Right lobe of liver (tissue), 6 donors: Measurements from ENCODE around the gene MYLK4. TPM values are rescaled to one million over a fixed set of nuclear protein-coding genes. Genes with fewer than 3 reads are reported as not detected.

Source experiments
- ATAC-seq, 4 donors: fragments of 200-7000 bp; cut with Tn5 transposase; one replicate each; pipeline ENCODE4 v1.9.1; 2020; ENCODE audit warnings: mild to moderate bottlenecking in 4 of 4, moderate library complexity in 4 of 4
- DNase-seq, 3 donors: peaks; one replicate each; pipeline ENCODE4 v3.0.0-alpha.2; 2020
- H3K27ac ChIP-seq, 3 donors: fragments of 200-600 bp; one replicate each; pipeline ENCODE4 v1.8.0; 2022
- H3K27me3 ChIP-seq, 2 donors: fragments of 200-600 bp; one replicate each; pipeline ENCODE4 v1.8.0; 2022
- H3K36me3 ChIP-seq, 4 donors: fragments of 200-600 bp; sonication (generic) in 1 of 4; one replicate each; pipeline versions ENCODE4 v1.5.1 to v1.8.0; 2017 to 2022; ENCODE audit warnings: control low read depth in 1 of 4
- H3K4me1 ChIP-seq, 4 donors: fragments of 200-600 bp; sonication (generic) in 1 of 4; one replicate each; pipeline versions ENCODE4 v1.5.1 to v1.8.0; 2017 to 2022; ENCODE audit warnings: control low read depth in 1 of 4
- H3K4me3 ChIP-seq, 3 donors: fragments of 200-600 bp; one replicate each; pipeline ENCODE4 v1.8.0; 2022
- H3K9me3 ChIP-seq, 4 donors: fragments of 200-600 bp; sonication (generic) in 1 of 4; one replicate each; pipeline versions ENCODE4 v1.5.1 to v1.8.0; 2017 to 2022; ENCODE audit warnings: control low read depth in 1 of 4
- CTCF ChIP-seq, 4 donors: fragments of 200-600 bp in 3 of 4; fragments of 450-650 bp in 1 of 4; IDR thresholded peaks; one replicate each; pipeline versions ENCODE4 v1.5.1 to v1.8.0; 2016 to 2022; ENCODE audit warnings: antibody characterized with exemption in 4 of 4, mild to moderate bottlenecking in 2 of 4
- POLR2A ChIP-seq: fragments of 450-650 bp; IDR thresholded peaks from one replicate; pipeline ENCODE4 v1.6.1; 2017; ENCODE audit warnings: antibody characterized with exemption, mild to moderate bottlenecking
- WGBS: methylation state at CpG from one replicate; pipeline ENCODE4 v1.1.6; 2018; ENCODE audit warnings: low coverage, low lambda C conversion rate; ENCODE audit not compliant: insufficient coverage; ENCODE audit errors: missing lambda C conversion rate; 5-methylcytosine and 5-hydroxymethylcytosine counted together
- intact Hi-C, 2 donors: fragments of 100-400 bp; cut with DNase I; formaldehyde crosslinking; loops; one replicate each; pipeline versions ENCODE4 v1.11.2 to v1.14.1; 2022
- long read RNA-seq: library from polyadenylated mRNA; unstranded; transcript quantifications from one replicate; pipeline ENCODE4 v2.0.0, GENCODE V29; 2019
- total RNA-seq, 6 experiments: library from RNA; depleted of rRNA in 2 of 6; stranded (reverse); fragments of >200 nt in 2 of 6; fragmentation: NEBNext Ultra II Directional in 3 of 6; extraction: Animal tissue kit (Norgen Biotek cat#: 25700) in 3 of 6; gene quantifications; one replicate each; pipeline versions ENCODE4 v1.1.0 to v1.2.4, GENCODE V29; 2016 to 2023
- donor health status: DM: no; HTN: yes; CAD: no.
- donor health status: DM: no; HTN: no; CAD: no.
- donor health status: DM: no; HTN: no; CAD: no.
- donor health status: DM: no; HTN: yes; CAD: no.
- donor health status: DM: no; HTN: yes; CAD: no.

The MYLK4 gene
- under 1 TPM in 5 of 6 experiments, not detected in 1; 0.22 to 0.46 (median 0.27) TPM for total RNA-seq
- long read RNA-seq, result 0 reads

DNA sequence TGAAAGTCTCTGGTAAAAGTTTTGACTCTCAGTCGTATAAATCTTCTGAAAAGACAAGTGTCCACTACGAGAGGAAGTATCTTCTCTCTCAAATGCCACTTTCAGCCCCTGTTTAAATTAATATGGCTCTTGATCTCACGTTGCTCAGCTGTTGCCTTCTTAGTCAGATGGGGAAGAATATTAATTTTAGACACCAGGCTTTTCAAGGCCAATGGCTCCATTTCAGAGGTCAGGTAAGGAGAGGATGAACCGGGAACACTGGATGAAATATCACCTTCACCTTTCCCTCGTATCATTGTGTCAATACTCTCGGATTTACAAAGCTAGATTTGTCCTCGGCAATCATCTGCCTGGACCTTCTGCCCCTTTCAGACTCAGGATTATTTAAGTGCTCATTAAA, at the start of gene MYLK4:
Gene MYLK4 (minus strand): TSS at position 91 of the 400 bp plus-strand sequence. CDS start 1,628 bp downstream, outside the sequence.
- no peaks in the 10 kb centered on the region for H3K36me3 ChIP-seq
- ATAC-seq (no peak), DNase-seq (no peak)
- no peak within 1 kb of the TSS for H3K27ac ChIP-seq
- 61% methylated on average over 7 of the region's 7 CpGs for WGBS
- H3K4me1 ChIP-seq, result no peaks in the 10 kb centered on the region
- H3K9me3 ChIP-seq, result no peaks in the 10 kb centered on the region
- intact Hi-C loops, result no loop called here
- no peak within 1 kb of the TSS for H3K4me3 ChIP-seq
- no peak for TF ChIP-seq POLR2A
- TF ChIP-seq CTCF (IDR thresholded peaks at IDR 0.05), result no peak
- no peaks in the 10 kb centered on the region for H3K27me3 ChIP-seq

- Histone ChIP-seq H3K27ac (no peak overlapping the region), H3K4me3 (no peak overlapping the region), H3K36me3 (no peaks in the 10 kb centered on the region), H3K4me1 (no peaks in the 10 kb centered on the region), H3K27me3 (no peaks in the 10 kb centered on the region), H3K9me3 (no peaks in the 10 kb centered on the region)
- DNase-seq (no peak), ATAC-seq (peak in 3 of 4 donors; percentile 26 to 53 (median 26))
- intact Hi-C loops, result no loop called here
- 63% methylated on average over 11 of the region's 11 CpGs for WGBS
- TF ChIP-seq POLR2A (no peak), CTCF (IDR thresholded peaks at IDR 0.05) (no peak)
Measured at GRCh38 chr6:2799936-2800527, 49.3 kb upstream of the MYLK4 start.

- intact Hi-C loops, result no loop called here
- no peak overlapping the region for H3K27ac ChIP-seq
- H3K4me3 ChIP-seq, result no peak overlapping the region
- 57% methylated on average over 6 of the region's 11 CpGs for WGBS
- H3K9me3 ChIP-seq, result no peaks in the 10 kb centered on the region
- DNase-seq (no peak), ATAC-seq (no peak)
- H3K4me1 ChIP-seq, result no peaks in the 10 kb centered on the region
- H3K27me3 ChIP-seq, result no peaks in the 10 kb centered on the region
- TF ChIP-seq CTCF (IDR thresholded peaks at IDR 0.05) (no peak), POLR2A (no peak)
- H3K36me3 ChIP-seq, result no peaks in the 10 kb centered on the region
Measured at GRCh38 chr6:2798586-2799134, 47.9 kb upstream of the MYLK4 start.

DNA sequence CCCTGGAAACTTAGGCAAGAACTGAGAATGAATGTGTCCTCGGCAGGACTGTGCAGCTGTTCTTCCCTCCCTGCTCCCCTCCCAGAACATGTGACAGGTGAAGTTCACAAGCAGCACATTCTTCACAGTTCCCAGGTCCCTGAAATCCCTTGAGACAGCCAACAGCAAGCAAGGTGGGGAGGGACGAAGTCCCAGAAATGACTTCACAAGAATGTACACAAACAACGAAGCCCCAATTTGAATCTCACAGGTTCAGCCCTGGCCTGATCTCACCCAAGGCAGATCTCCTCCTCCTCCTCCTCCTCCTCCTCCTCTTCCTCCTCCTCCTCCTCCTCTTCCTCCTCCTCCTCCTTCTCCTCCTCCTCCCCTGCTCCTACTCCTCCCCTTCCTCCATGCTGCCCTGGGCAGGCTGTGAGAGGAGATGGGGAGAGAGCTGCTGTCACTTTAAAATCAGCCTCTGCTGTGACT, 46.9 kb upstream of the MYLK4 start:
- no peak overlapping the region for H3K27ac ChIP-seq
- no peak for TF ChIP-seq CTCF (IDR thresholded peaks at IDR 0.05)
- no peak for TF ChIP-seq POLR2A
- WGBS, result 56% methylated on average over 3 of the region's 3 CpGs
- ATAC-seq (no peak), DNase-seq (no peak)
- H3K27me3 ChIP-seq, result no peaks in the 10 kb centered on the region
- H3K36me3 ChIP-seq, result no peaks in the 10 kb centered on the region
- intact Hi-C loops, result no loop called here
- H3K4me1 ChIP-seq, result no peaks in the 10 kb centered on the region
- H3K9me3 ChIP-seq, result no peaks in the 10 kb centered on the region
- H3K4me3 ChIP-seq, result no peak overlapping the region
